Keratinocyte (primary cell): ENCODE results near the gene CHCHD6. TPM values are rescaled to one million over a fixed set of nuclear protein-coding genes. Genes with fewer than 3 reads are reported as not detected.
A peak's percentile ranks its signal among the peaks of the same experiment; 100 is the strongest.

Experiments
- DNase-seq: peaks from one replicate; pipeline ENCODE4 v3.0.0-alpha.2; 2011; ENCODE audit warnings: low read depth, missing footprints, low spot score
- FAIRE-seq: peaks from 2 replicates; lab custom pipeline; 2011; peaks lifted over from hg19 to GRCh38; lab: Jason Lieb, UNC
- H2AFZ ChIP-seq: 2 replicates; pipeline ENCODE4 v1.6.0; 2012; ENCODE audit warnings: low read length, control low read depth, inconsistent platforms; ENCODE audit not compliant: control insufficient read depth
- H3K27ac ChIP-seq: 2 replicates; pipeline ENCODE4 v1.5.1; 2011; ENCODE audit warnings: low read length; ENCODE audit not compliant: control insufficient read depth, insufficient read depth
- H3K27me3 ChIP-seq: 3 replicates; pipeline ENCODE4 v1.6.0; 2011; ENCODE audit warnings: low read length; ENCODE audit not compliant: control insufficient read depth, insufficient read depth; ENCODE audit errors: extremely low read depth
- H3K36me3 ChIP-seq, 2 experiments: 2 replicates in 1 of 2; 3 replicates in 1 of 2; pipeline ENCODE4 v1.5.1; 2011; ENCODE audit warnings: low read length in 2 of 2, mild to moderate bottlenecking in 1 of 2; ENCODE audit not compliant: control insufficient read depth in 2 of 2, insufficient read depth in 2 of 2; ENCODE audit errors: extremely low read depth in 1 of 2
- H3K4me1 ChIP-seq: 3 replicates; pipeline ENCODE4 v1.5.1; 2011; ENCODE audit warnings: low read length; ENCODE audit not compliant: control insufficient read depth, insufficient read depth; ENCODE audit errors: extremely low read depth
- H3K4me2 ChIP-seq: 3 replicates; pipeline ENCODE4 v1.6.0; 2011; ENCODE audit warnings: low read depth, low read length; ENCODE audit not compliant: control insufficient read depth, insufficient read depth; ENCODE audit errors: extremely low read depth
- H3K4me3 ChIP-seq, 3 experiments: fragments of 200-600 bp in 1 of 3; sonication (generic) in 1 of 3; 2 replicates in 2 of 3; 3 replicates in 1 of 3; pipeline ENCODE4 v1.5.1; 2011 to 2016; ENCODE audit warnings: low read length in 3 of 3, mild to moderate bottlenecking in 3 of 3, control low read depth in 2 of 3, inconsistent platforms in 1 of 3, low read depth in 1 of 3, mixed read lengths in 1 of 3, mixed run types in 1 of 3, moderate library complexity in 1 of 3; ENCODE audit not compliant: control insufficient read depth in 2 of 3, insufficient read depth in 2 of 3; ENCODE audit errors: extremely low read depth in 1 of 3
- H3K79me2 ChIP-seq: 2 replicates; pipeline ENCODE4 v1.6.0; 2012; ENCODE audit warnings: low read length; ENCODE audit not compliant: control insufficient read depth, insufficient read depth
- H3K9ac ChIP-seq: 3 replicates; pipeline ENCODE4 v1.6.0; 2011; ENCODE audit warnings: low read length; ENCODE audit not compliant: control insufficient read depth, insufficient read depth; ENCODE audit errors: extremely low read depth
- H3K9me1 ChIP-seq: 3 replicates; pipeline ENCODE4 v1.6.0; 2011; ENCODE audit warnings: low read length; ENCODE audit not compliant: control insufficient read depth, insufficient read depth; ENCODE audit errors: extremely low read depth
- H3K9me3 ChIP-seq: 2 replicates; pipeline ENCODE4 v1.5.1; 2012; ENCODE audit warnings: low read depth, low read length; ENCODE audit not compliant: control insufficient read depth
- H4K20me1 ChIP-seq: 3 replicates; pipeline ENCODE4 v1.6.0; 2011; ENCODE audit warnings: low read length; ENCODE audit not compliant: control insufficient read depth, insufficient read depth; ENCODE audit errors: extremely low read depth
- CTCF ChIP-seq, 3 experiments: IDR thresholded peaks in 1 of 3; conservative IDR thresholded peaks in 1 of 3; optimal IDR thresholded peaks in 1 of 3; 2 replicates in 2 of 3; 3 replicates in 1 of 3; pipeline versions ENCODE3 to v1.5.1; 2011; ENCODE audit warnings: low read length in 3 of 3, mild to moderate bottlenecking in 3 of 3, moderate library complexity in 2 of 3, control low read depth in 1 of 3, inconsistent platforms in 1 of 3; ENCODE audit not compliant: insufficient read depth in 2 of 3; ENCODE audit errors: extremely low read depth in 1 of 3
- EZH2 ChIP-seq: IDR thresholded peaks from one replicate; pipeline ENCODE4 v1.6.1; 2012; ENCODE audit warnings: inconsistent platforms, mild to moderate bottlenecking, low read length, moderate library complexity
- dilution Hi-C: fragments of 300-500 bp; cut with MboI; formaldehyde crosslinking; loops from one replicate; pipeline ENCODE4 v1.7.0; 2020; ENCODE audit warnings: low sequenced_read_pairs; ENCODE audit not compliant: extremely low pct_ligation_motif_present
- polyA plus RNA-seq, 5 experiments: library from polyadenylated mRNA; depleted of rRNA in 3 of 5; stranded (reverse) in 3 of 5; stranded (forward) in 1 of 5; unstranded in 1 of 5; fragments of >200 nt; gene quantifications; 1 replicate in 1 of 5; 2 replicates in 3 of 5; 3 replicates in 1 of 5; pipeline versions ENCODE4 v1.2.1 to v1.2.3, GENCODE V29; 2011 to 2012; ENCODE audit warnings: missing spikeins in 2 of 5, low read depth in 1 of 5, low replicate concordance in 1 of 5

CHCHD6 gene
- polyA plus RNA-seq, 1 donor (not counting 4 experiments of a cell fraction or from before 2014, with no cell fraction given) = 21.7 TPM

GRCh38 chr3:126936853-126937425, 232.9 kb downstream of the CHCHD6 start:
- Histone ChIP-seq H3K4me2 (no peak overlapping the region), H3K27ac (no peak overlapping the region), H3K79me2 (no peaks in the 10 kb centered on the region), H3K4me3 (no peak overlapping the region), H2AFZ (no peak overlapping the region), H3K9me1 (no peaks in the 10 kb centered on the region), H3K27me3 (no peaks in the 10 kb centered on the region), H3K4me1 (peaks cover 25% of the 10 kb centered on the region), H3K9me3 (no peaks in the 10 kb centered on the region), H3K36me3 (peaks cover 0 to under 1% of the 10 kb centered on the region in 2 experiments), H4K20me1 (no peaks in the 10 kb centered on the region), H3K9ac (no peak overlapping the region)
- DNase-seq = no peak
- FAIRE-seq = no peak
- TF ChIP-seq EZH2 = no peak
- dilution Hi-C loops = no loop called here

- Histone ChIP-seq H3K9ac (no peak overlapping the region), H3K36me3 (peaks cover 0 to 3% of the 10 kb centered on the region in 2 experiments), H3K4me3 (no peak overlapping the region), H3K9me1 (no peaks in the 10 kb centered on the region), H2AFZ (no peak overlapping the region), H3K27me3 (no peaks in the 10 kb centered on the region), H3K79me2 (no peaks in the 10 kb centered on the region), H4K20me1 (no peaks in the 10 kb centered on the region), H3K27ac (no peak overlapping the region), H3K4me2 (no peak overlapping the region), H3K4me1 (peaks cover 19% of the 10 kb centered on the region), H3K9me3 (no peaks in the 10 kb centered on the region)
- no peak for FAIRE-seq
- no peak for DNase-seq
- TF ChIP-seq CTCF (optimal IDR thresholded peaks at IDR 0.05 in 1 of 3, IDR thresholded peaks at IDR 0.05 in 1 of 3, conservative IDR thresholded peaks at IDR 0.05 in 1 of 3; ENCODE audit: extremely low read depth in 1 of 3, insufficient read depth in 2 of 3, low read length in 3 of 3) = no peak
- no peak for TF ChIP-seq EZH2
- dilution Hi-C loops = no loop called here
These were observed 233.5 kb downstream of the CHCHD6 start for GRCh38 chr3:126937533-126937932.

- Histone ChIP-seq H3K9ac (no peak overlapping the region), H3K4me1 (peaks cover 18% of the 10 kb centered on the region), H3K9me1 (no peaks in the 10 kb centered on the region), H3K36me3 (peaks cover 0 to 5% of the 10 kb centered on the region in 2 experiments), H3K27me3 (no peaks in the 10 kb centered on the region), H3K9me3 (no peaks in the 10 kb centered on the region), H3K4me2 (no peak overlapping the region), H3K79me2 (no peaks in the 10 kb centered on the region), H2AFZ (no peak overlapping the region), H3K4me3 (no peak overlapping the region), H3K27ac (no peak overlapping the region), H4K20me1 (no peaks in the 10 kb centered on the region)
- FAIRE-seq (peak; percentile 56), DNase-seq (no peak)
- dilution Hi-C loops = no loop called here
- TF ChIP-seq EZH2 (no peak), CTCF (optimal IDR thresholded peaks at IDR 0.05 in 1 of 3, IDR thresholded peaks at IDR 0.05 in 1 of 3, conservative IDR thresholded peaks at IDR 0.05 in 1 of 3; ENCODE audit: extremely low read depth in 1 of 3, insufficient read depth in 2 of 3, low read length in 3 of 3) (no peak)
These were observed 233.9 kb downstream of the CHCHD6 start for GRCh38 chr3:126937973-126938372.
